K562 (cell line): ENCODE measurements around the gene BAIAP3.

ENCODE experiments used
- CHD1 ChIP-seq: fragments of 200-600 bp; sonication (generic); IDR thresholded peaks from one replicate; pipeline ENCODE4 v1.6.1; 2012; ENCODE audit warnings: mild to moderate bottlenecking, moderate library complexity, low read length, inconsistent platforms
- EP300 ChIP-seq: IDR thresholded peaks from 2 replicates; pipeline ENCODE4 v1.6.1; 2012; ENCODE audit warnings: low read length, improper control_type of control experiment
- HCFC1 ChIP-seq: IDR thresholded peaks from 2 replicates; pipeline ENCODE4 v1.6.1; 2012; ENCODE audit warnings: low read depth, low read length, improper control_type of control experiment
- HMG20B ChIP-seq: fragments of 250-450 bp; sonication (Bioruptor Pico); IDR thresholded peaks from 2 replicates; pipeline ENCODE4 v1.5.0; 2021; ENCODE audit warnings: mild to moderate bottlenecking
- JUND ChIP-seq, 2 experiments: IDR thresholded peaks; 2 replicates in 1 of 2; 3 replicates in 1 of 2; pipeline ENCODE4 v1.6.1; 2011; ENCODE audit warnings: borderline replicate concordance in 2 of 2, low read depth in 2 of 2, low read length in 2 of 2, improper control_type of control experiment in 1 of 2, missing biosample characterization in 1 of 2, missing genetic modification characterization in 1 of 2, missing genetic modification reagents in 1 of 2
- NBN ChIP-seq: fragments of 450-650 bp; IDR thresholded peaks from 2 replicates; pipeline ENCODE4 v1.6.1; 2016; ENCODE audit warnings: low read depth, mild to moderate bottlenecking
- PCBP1 ChIP-seq: fragments of 200-400 bp; formaldehyde crosslinking; IDR thresholded peaks from 2 replicates; pipeline ENCODE4 v1.6.1; 2018; ENCODE audit warnings: mild to moderate bottlenecking, low read depth, low read length; ENCODE audit not compliant: poor library complexity, severe bottlenecking
- POLR2A ChIP-seq: fragments of 450-650 bp; conservative IDR thresholded peaks from 2 replicates; pipeline ENCODE4 v1.6.1; 2016
- TCF7 ChIP-seq: sonication (generic); IDR thresholded peaks from 2 replicates; pipeline ENCODE4 v1.6.1; 2016; ENCODE audit warnings: antibody characterized with exemption, borderline replicate concordance
- YY1 ChIP-seq, 3 experiments: IDR thresholded peaks; 2 replicates each; pipeline ENCODE4 v1.6.1; 2011; ENCODE audit warnings: low read length in 2 of 3, mild to moderate bottlenecking in 2 of 3, moderate library complexity in 2 of 3, borderline replicate concordance in 1 of 3, control low read depth in 1 of 3, low read depth in 1 of 3; ENCODE audit not compliant: insufficient read depth in 3 of 3, insufficient replicate concordance in 2 of 3, control insufficient read depth in 1 of 3, insufficient read length in 1 of 3; ENCODE audit errors: extremely low read depth in 1 of 3
- ZNF121 ChIP-seq: sonication (generic); formaldehyde crosslinking; conservative IDR thresholded peaks from 2 replicates; pipeline ENCODE4 v1.8.0; 2022; ENCODE audit warnings: missing genetic modification reagents
- ZNF143 ChIP-seq: sonication (generic); formaldehyde crosslinking; IDR thresholded peaks from 2 replicates; pipeline ENCODE4 v1.9.0; 2022; ENCODE audit warnings: mild to moderate bottlenecking, missing genetic modification reagents
- TF ChIP-seq, protein P1 (sequence below), 3 experiments: IDR thresholded peaks in 2 of 3; conservative IDR thresholded peaks in 1 of 3; 2 replicates each; pipeline ENCODE4 v1.5.1; 2011 to 2012; ENCODE audit warnings: low read length in 3 of 3, mild to moderate bottlenecking in 3 of 3, control low read depth in 2 of 3, improper control_type of control experiment in 1 of 3, inconsistent platforms in 1 of 3, low read depth in 1 of 3, mixed read lengths in 1 of 3, moderate library complexity in 1 of 3; ENCODE audit not compliant: insufficient read depth in 2 of 3
- TF ChIP-seq, protein P2 (sequence below): fragments of 250-450 bp; sonication (Bioruptor Pico); IDR thresholded peaks from 2 replicates; pipeline ENCODE4 v1.8.0; 2021; ENCODE audit warnings: moderate library complexity, mild to moderate bottlenecking, inconsistent platforms

DNA sequence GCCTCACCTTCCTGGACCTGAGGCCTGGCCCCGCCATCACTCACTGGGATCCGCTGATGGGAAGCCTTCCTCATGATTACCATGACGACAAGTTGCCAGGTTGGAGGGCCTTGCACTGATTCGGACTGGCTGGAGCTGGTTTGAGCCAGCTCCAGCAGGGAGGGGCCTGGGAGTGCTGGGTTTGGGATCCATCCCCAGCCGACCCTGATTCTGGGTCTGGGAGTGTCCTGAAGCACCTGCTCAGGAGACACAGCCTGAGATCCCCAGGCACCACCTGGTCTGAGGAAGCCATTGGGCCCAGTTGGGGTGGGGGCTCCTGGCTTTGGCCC lies 5.9 kb upstream of the BAIAP3 start:
- TF ChIP-seq, protein P1, sequence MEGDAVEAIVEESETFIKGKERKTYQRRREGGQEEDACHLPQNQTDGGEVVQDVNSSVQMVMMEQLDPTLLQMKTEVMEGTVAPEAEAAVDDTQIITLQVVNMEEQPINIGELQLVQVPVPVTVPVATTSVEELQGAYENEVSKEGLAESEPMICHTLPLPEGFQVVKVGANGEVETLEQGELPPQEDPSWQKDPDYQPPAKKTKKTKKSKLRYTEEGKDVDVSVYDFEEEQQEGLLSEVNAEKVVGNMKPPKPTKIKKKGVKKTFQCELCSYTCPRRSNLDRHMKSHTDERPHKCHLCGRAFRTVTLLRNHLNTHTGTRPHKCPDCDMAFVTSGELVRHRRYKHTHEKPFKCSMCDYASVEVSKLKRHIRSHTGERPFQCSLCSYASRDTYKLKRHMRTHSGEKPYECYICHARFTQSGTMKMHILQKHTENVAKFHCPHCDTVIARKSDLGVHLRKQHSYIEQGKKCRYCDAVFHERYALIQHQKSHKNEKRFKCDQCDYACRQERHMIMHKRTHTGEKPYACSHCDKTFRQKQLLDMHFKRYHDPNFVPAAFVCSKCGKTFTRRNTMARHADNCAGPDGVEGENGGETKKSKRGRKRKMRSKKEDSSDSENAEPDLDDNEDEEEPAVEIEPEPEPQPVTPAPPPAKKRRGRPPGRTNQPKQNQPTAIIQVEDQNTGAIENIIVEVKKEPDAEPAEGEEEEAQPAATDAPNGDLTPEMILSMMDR (IDR thresholded peaks at IDR 0.05 in 2 of 3, conservative IDR thresholded peaks at IDR 0.05 in 1 of 3; ENCODE audit: insufficient read depth in 2 of 3, low read depth in 1 of 3, low read length in 3 of 3): no peak
- TF ChIP-seq PCBP1 (no peak), YY1 (IDR thresholded peaks at IDR 0.05; ENCODE audit: borderline replicate concordance in 1 of 3, control insufficient read depth in 1 of 3, extremely low read depth in 1 of 3, insufficient read depth in 3 of 3, insufficient read length in 1 of 3, insufficient replicate concordance in 2 of 3, low read depth in 1 of 3, low read length in 2 of 3) (no peak), TCF7 (no peak), EP300 (no peak), CHD1 (no peak), NBN (no peak), ZNF121 (CRISPR knock-in tag) (no peak), POLR2A (no peak), JUND (IDR thresholded peaks at IDR 0.05; ENCODE audit: borderline replicate concordance, low read depth, low read length) (no peak), JUND (tag; IDR thresholded peaks at IDR 0.05; ENCODE audit: borderline replicate concordance, low read depth, low read length) (no peak), HCFC1 (no peak), ZNF143 (no peak), HMG20B (CRISPR knock-in tag) (no peak)
- TF ChIP-seq, protein P2, sequence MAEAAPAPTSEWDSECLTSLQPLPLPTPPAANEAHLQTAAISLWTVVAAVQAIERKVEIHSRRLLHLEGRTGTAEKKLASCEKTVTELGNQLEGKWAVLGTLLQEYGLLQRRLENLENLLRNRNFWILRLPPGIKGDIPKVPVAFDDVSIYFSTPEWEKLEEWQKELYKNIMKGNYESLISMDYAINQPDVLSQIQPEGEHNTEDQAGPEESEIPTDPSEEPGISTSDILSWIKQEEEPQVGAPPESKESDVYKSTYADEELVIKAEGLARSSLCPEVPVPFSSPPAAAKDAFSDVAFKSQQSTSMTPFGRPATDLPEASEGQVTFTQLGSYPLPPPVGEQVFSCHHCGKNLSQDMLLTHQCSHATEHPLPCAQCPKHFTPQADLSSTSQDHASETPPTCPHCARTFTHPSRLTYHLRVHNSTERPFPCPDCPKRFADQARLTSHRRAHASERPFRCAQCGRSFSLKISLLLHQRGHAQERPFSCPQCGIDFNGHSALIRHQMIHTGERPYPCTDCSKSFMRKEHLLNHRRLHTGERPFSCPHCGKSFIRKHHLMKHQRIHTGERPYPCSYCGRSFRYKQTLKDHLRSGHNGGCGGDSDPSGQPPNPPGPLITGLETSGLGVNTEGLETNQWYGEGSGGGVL: no peak
